HCT116 (cell line): Measurements from ENCODE around the gene SLC38A9.

Source experiments
- ELF1 ChIP-seq: IDR thresholded peaks from 2 replicates; pipeline ENCODE4 v1.6.1; 2012; ENCODE audit warnings: low read depth, borderline replicate concordance
- POLR2A ChIP-seq: IDR thresholded peaks from 2 replicates; pipeline ENCODE4 v1.7.0; 2011; ENCODE audit warnings: borderline replicate concordance; ENCODE audit not compliant: insufficient read depth, insufficient read length; ENCODE audit errors: extremely low read depth
- SP1 ChIP-seq: IDR thresholded peaks from 2 replicates; pipeline ENCODE4 v1.6.1; 2012; ENCODE audit warnings: low read depth
- YY1 ChIP-seq: IDR thresholded peaks from 2 replicates; pipeline ENCODE4 v1.6.1; 2011; ENCODE audit warnings: low read length, low read depth, moderate library complexity, mild to moderate bottlenecking; ENCODE audit not compliant: insufficient replicate concordance; ENCODE audit errors: extremely low read depth
- TF ChIP-seq, protein P1 (sequence below): IDR thresholded peaks from 2 replicates; pipeline ENCODE4 v1.6.1; 2012; ENCODE audit warnings: low read depth
- TF ChIP-seq, protein P2 (sequence below), 3 experiments: fragments of 200-600 bp in 1 of 3; sonication (generic) in 1 of 3; IDR thresholded peaks in 2 of 3; conservative IDR thresholded peaks in 1 of 3; 2 replicates each; pipeline ENCODE4 v1.5.1; 2012 to 2017; ENCODE audit warnings: low read depth in 2 of 3, low read length in 2 of 3, antibody characterized with exemption in 1 of 3, borderline replicate concordance in 1 of 3, control low read depth in 1 of 3, mild to moderate bottlenecking in 1 of 3, mixed read lengths in 1 of 3, mixed run types in 1 of 3, moderate library complexity in 1 of 3; ENCODE audit not compliant: insufficient read depth in 1 of 3

DNA sequence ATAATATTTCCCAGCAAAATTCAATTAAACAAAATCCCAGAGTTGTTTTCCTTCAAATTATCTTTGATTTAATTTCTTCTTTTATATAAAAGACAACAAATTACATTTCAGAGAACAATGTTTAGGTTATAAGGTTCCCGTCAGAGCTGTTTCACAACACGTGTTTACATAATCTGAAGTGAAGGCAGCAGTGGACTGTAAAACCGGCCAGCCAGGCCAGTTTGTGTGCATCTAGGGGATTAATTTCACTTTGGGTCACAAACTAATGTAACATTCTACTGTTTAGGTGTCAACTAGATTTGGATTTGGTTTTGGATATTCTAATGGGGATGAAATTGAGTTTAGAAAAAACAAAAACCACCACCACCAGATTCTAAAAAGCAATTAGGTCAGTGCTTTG is 90.9 kb downstream of the SLC38A9 start:
- TF ChIP-seq POLR2A (no peak), YY1 (no peak), SP1 (no peak), ELF1 (no peak)
- TF ChIP-seq, protein P1, sequence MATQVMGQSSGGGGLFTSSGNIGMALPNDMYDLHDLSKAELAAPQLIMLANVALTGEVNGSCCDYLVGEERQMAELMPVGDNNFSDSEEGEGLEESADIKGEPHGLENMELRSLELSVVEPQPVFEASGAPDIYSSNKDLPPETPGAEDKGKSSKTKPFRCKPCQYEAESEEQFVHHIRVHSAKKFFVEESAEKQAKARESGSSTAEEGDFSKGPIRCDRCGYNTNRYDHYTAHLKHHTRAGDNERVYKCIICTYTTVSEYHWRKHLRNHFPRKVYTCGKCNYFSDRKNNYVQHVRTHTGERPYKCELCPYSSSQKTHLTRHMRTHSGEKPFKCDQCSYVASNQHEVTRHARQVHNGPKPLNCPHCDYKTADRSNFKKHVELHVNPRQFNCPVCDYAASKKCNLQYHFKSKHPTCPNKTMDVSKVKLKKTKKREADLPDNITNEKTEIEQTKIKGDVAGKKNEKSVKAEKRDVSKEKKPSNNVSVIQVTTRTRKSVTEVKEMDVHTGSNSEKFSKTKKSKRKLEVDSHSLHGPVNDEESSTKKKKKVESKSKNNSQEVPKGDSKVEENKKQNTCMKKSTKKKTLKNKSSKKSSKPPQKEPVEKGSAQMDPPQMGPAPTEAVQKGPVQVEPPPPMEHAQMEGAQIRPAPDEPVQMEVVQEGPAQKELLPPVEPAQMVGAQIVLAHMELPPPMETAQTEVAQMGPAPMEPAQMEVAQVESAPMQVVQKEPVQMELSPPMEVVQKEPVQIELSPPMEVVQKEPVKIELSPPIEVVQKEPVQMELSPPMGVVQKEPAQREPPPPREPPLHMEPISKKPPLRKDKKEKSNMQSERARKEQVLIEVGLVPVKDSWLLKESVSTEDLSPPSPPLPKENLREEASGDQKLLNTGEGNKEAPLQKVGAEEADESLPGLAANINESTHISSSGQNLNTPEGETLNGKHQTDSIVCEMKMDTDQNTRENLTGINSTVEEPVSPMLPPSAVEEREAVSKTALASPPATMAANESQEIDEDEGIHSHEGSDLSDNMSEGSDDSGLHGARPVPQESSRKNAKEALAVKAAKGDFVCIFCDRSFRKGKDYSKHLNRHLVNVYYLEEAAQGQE: no peak
- TF ChIP-seq, protein P2, sequence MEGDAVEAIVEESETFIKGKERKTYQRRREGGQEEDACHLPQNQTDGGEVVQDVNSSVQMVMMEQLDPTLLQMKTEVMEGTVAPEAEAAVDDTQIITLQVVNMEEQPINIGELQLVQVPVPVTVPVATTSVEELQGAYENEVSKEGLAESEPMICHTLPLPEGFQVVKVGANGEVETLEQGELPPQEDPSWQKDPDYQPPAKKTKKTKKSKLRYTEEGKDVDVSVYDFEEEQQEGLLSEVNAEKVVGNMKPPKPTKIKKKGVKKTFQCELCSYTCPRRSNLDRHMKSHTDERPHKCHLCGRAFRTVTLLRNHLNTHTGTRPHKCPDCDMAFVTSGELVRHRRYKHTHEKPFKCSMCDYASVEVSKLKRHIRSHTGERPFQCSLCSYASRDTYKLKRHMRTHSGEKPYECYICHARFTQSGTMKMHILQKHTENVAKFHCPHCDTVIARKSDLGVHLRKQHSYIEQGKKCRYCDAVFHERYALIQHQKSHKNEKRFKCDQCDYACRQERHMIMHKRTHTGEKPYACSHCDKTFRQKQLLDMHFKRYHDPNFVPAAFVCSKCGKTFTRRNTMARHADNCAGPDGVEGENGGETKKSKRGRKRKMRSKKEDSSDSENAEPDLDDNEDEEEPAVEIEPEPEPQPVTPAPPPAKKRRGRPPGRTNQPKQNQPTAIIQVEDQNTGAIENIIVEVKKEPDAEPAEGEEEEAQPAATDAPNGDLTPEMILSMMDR (IDR thresholded peaks at IDR 0.05 in 2 of 3, conservative IDR thresholded peaks at IDR 0.05 in 1 of 3; ENCODE audit: borderline replicate concordance in 1 of 3, insufficient read depth in 1 of 3, low read depth in 2 of 3, low read length in 2 of 3): no peak
